Measurements from ENCODE around the gene CPTP. TPM values are rescaled to one million over a fixed set of nuclear protein-coding genes. Genes with fewer than 3 reads are reported as not detected.

CPTP gene
- total and polyA plus RNA-seq, 2 of the 13 experiments (the other 11 are each of a cell fraction or from before 2014, with no cell fraction given): 5.5 to 9.3 TPM

GRCh38 chr1:1305300-1306069, 19.1 kb upstream of the CPTP start (continued):
- TF ChIP-seq, protein P1, sequence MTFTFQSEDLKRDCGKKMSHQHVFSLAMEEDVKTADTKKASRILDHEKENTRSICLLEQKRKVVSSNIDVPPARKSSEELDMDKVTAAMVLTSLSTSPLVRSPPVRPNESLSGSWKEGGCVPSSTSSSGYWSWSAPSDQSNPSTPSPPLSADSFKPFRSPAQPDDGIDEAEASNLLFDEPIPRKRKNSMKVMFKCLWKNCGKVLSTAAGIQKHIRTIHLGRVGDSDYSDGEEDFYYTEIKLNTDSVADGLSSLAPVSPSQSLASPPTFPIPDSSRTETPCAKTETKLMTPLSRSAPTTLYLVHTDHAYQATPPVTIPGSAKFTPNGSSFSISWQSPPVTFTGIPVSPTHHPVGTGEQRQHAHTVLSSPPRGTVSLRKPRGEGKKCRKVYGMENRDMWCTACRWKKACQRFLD (CRISPR knock-in tag; IDR thresholded peaks at IDR 0.05; ENCODE audit: borderline replicate concordance): no peak
- TF ChIP-seq MAF1 (CRISPR knock-in tag; IDR thresholded peaks at IDR 0.05; ENCODE audit: borderline replicate concordance): no peak
- no peak for TF ChIP-seq ZNF121 (CRISPR knock-in tag; IDR thresholded peaks at IDR 0.05)
- peak; percentile 74 for TF ChIP-seq ZFY (CRISPR knock-in tag; IDR thresholded peaks at IDR 0.05)
- no peak for TF ChIP-seq ZNF468 (CRISPR knock-in tag; IDR thresholded peaks at IDR 0.05)
- no peak for TF ChIP-seq BCL6 (CRISPR knock-in tag; IDR thresholded peaks at IDR 0.05)
- no peak for TF ChIP-seq FOXP1 (IDR thresholded peaks at IDR 0.05)
- TF ChIP-seq FOXP1 (CRISPR knock-in tag; IDR thresholded peaks at IDR 0.05): no peak
- TF ChIP-seq ZBTB7A (CRISPR knock-in tag; IDR thresholded peaks at IDR 0.05): peak; percentile 17; the same call in 1 of the 2 replicates
- no peak for TF ChIP-seq CHD2 (IDR thresholded peaks at IDR 0.05; ENCODE audit: low read depth, low read length)
- TF ChIP-seq HDAC2 (CRISPR knock-in tag; IDR thresholded peaks at IDR 0.05): peak; percentile 18
- TF ChIP-seq ISL2 (CRISPR knock-in tag; IDR thresholded peaks at IDR 0.05): no peak; the same call in none of the 2 replicates
- no peak for TF ChIP-seq RFX5 (IDR thresholded peaks at IDR 0.05; ENCODE audit: low read depth, low read length)
- TF ChIP-seq, protein P2, sequence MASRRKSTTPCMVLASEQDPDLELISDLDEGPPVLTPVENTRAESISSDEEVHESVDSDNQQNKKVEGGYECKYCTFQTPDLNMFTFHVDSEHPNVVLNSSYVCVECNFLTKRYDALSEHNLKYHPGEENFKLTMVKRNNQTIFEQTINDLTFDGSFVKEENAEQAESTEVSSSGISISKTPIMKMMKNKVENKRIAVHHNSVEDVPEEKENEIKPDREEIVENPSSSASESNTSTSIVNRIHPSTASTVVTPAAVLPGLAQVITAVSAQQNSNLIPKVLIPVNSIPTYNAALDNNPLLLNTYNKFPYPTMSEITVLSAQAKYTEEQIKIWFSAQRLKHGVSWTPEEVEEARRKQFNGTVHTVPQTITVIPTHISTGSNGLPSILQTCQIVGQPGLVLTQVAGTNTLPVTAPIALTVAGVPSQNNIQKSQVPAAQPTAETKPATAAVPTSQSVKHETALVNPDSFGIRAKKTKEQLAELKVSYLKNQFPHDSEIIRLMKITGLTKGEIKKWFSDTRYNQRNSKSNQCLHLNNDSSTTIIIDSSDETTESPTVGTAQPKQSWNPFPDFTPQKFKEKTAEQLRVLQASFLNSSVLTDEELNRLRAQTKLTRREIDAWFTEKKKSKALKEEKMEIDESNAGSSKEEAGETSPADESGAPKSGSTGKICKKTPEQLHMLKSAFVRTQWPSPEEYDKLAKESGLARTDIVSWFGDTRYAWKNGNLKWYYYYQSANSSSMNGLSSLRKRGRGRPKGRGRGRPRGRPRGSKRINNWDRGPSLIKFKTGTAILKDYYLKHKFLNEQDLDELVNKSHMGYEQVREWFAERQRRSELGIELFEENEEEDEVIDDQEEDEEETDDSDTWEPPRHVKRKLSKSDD (CRISPR knock-in tag; IDR thresholded peaks at IDR 0.05; ENCODE audit: low read depth): 0 out of 2 replicates have a peak, but pooled peaks have one; percentile 36
- TF ChIP-seq MED1 (CRISPR knock-in tag; IDR thresholded peaks at IDR 0.05): peak; percentile 30; the same call in 1 of the 2 replicates
- TF ChIP-seq, protein P3, sequence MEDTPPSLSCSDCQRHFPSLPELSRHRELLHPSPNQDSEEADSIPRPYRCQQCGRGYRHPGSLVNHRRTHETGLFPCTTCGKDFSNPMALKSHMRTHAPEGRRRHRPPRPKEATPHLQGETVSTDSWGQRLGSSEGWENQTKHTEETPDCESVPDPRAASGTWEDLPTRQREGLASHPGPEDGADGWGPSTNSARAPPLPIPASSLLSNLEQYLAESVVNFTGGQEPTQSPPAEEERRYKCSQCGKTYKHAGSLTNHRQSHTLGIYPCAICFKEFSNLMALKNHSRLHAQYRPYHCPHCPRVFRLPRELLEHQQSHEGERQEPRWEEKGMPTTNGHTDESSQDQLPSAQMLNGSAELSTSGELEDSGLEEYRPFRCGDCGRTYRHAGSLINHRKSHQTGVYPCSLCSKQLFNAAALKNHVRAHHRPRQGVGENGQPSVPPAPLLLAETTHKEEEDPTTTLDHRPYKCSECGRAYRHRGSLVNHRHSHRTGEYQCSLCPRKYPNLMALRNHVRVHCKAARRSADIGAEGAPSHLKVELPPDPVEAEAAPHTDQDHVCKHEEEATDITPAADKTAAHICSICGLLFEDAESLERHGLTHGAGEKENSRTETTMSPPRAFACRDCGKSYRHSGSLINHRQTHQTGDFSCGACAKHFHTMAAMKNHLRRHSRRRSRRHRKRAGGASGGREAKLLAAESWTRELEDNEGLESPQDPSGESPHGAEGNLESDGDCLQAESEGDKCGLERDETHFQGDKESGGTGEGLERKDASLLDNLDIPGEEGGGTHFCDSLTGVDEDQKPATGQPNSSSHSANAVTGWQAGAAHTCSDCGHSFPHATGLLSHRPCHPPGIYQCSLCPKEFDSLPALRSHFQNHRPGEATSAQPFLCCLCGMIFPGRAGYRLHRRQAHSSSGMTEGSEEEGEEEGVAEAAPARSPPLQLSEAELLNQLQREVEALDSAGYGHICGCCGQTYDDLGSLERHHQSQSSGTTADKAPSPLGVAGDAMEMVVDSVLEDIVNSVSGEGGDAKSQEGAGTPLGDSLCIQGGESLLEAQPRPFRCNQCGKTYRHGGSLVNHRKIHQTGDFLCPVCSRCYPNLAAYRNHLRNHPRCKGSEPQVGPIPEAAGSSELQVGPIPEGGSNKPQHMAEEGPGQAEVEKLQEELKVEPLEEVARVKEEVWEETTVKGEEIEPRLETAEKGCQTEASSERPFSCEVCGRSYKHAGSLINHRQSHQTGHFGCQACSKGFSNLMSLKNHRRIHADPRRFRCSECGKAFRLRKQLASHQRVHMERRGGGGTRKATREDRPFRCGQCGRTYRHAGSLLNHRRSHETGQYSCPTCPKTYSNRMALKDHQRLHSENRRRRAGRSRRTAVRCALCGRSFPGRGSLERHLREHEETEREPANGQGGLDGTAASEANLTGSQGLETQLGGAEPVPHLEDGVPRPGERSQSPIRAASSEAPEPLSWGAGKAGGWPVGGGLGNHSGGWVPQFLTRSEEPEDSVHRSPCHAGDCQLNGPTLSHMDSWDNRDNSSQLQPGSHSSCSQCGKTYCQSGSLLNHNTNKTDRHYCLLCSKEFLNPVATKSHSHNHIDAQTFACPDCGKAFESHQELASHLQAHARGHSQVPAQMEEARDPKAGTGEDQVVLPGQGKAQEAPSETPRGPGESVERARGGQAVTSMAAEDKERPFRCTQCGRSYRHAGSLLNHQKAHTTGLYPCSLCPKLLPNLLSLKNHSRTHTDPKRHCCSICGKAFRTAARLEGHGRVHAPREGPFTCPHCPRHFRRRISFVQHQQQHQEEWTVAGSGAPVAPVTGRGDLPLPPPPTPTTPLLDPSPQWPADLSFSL (CRISPR knock-in tag; IDR thresholded peaks at IDR 0.05): no peak
- TF ChIP-seq, protein P4, sequence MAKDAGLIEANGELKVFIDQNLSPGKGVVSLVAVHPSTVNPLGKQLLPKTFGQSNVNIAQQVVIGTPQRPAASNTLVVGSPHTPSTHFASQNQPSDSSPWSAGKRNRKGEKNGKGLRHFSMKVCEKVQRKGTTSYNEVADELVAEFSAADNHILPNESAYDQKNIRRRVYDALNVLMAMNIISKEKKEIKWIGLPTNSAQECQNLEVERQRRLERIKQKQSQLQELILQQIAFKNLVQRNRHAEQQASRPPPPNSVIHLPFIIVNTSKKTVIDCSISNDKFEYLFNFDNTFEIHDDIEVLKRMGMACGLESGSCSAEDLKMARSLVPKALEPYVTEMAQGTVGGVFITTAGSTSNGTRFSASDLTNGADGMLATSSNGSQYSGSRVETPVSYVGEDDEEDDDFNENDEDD (CRISPR knock-in tag; IDR thresholded peaks at IDR 0.05; ENCODE audit: borderline replicate concordance): no peak
- TF ChIP-seq CHCHD3 (CRISPR knock-in tag; IDR thresholded peaks at IDR 0.05): no peak
- TF ChIP-seq TCF12 (IDR thresholded peaks at IDR 0.05): no peak
- TF ChIP-seq TCF12 (CRISPR knock-in tag; IDR thresholded peaks at IDR 0.05): no peak
